Ectodermal cell (in vitro differentiated cells): ENCODE data around the gene MAGI2.

Experiments
- H3K27ac ChIP-seq: 2 replicates; pipeline ENCODE4 v1.7.0; 2013; ENCODE audit warnings: mild to moderate bottlenecking, low read depth, low read length; ENCODE audit not compliant: insufficient read depth, poor library complexity, severe bottlenecking
- H3K27me3 ChIP-seq: 2 replicates; pipeline ENCODE4 v1.7.0; 2013; ENCODE audit warnings: mild to moderate bottlenecking, low read length; ENCODE audit not compliant: insufficient read depth, control insufficient read depth, poor library complexity, severe bottlenecking
- H3K36me3 ChIP-seq: one replicate; pipeline ENCODE4 v1.7.0; 2013; ENCODE audit warnings: low read length; ENCODE audit not compliant: control insufficient read depth, insufficient read depth
- H3K4me1 ChIP-seq: one replicate; pipeline ENCODE4 v1.7.0; 2013; ENCODE audit warnings: low read length; ENCODE audit not compliant: control insufficient read depth, insufficient read depth
- H3K4me3 ChIP-seq: 2 replicates; pipeline ENCODE4 v1.7.0; 2013; ENCODE audit warnings: low read depth, low read length, control low read depth; ENCODE audit not compliant: insufficient read depth
- H3K9me3 ChIP-seq: 2 replicates; pipeline ENCODE4 v1.7.0; 2013; ENCODE audit warnings: mild to moderate bottlenecking, low read length, moderate library complexity; ENCODE audit not compliant: control insufficient read depth
- WGBS, 2 experiments: methylation state at CpG; one replicate each; pipeline ENCODE4 v1.1.7; 2013; ENCODE audit warnings: missing lambda C conversion rate in 2 of 2; 5-methylcytosine and 5-hydroxymethylcytosine counted together

The MAGI2 gene

GRCh38 chr7:78967046-78967445, 486.4 kb downstream of the MAGI2 start:
- Histone ChIP-seq H3K4me3 (no peak overlapping the region), H3K4me1 (no peaks in the 10 kb centered on the region), H3K9me3 (no peaks in the 10 kb centered on the region), H3K27ac (no peak overlapping the region), H3K27me3 (no peaks in the 10 kb centered on the region), H3K36me3 (no peaks in the 10 kb centered on the region)
- 85 to 92% methylated on average over 2 of the region's 2 CpGs for WGBS, 2 experiments

- H3K4me1 ChIP-seq: no peaks in the 10 kb centered on the region
- no peaks in the 10 kb centered on the region for H3K36me3 ChIP-seq
- no peaks in the 10 kb centered on the region for H3K9me3 ChIP-seq
- H3K27ac ChIP-seq: no peak overlapping the region
- H3K4me3 ChIP-seq: no peak overlapping the region
- H3K27me3 ChIP-seq: no peaks in the 10 kb centered on the region
- WGBS, 2 experiments: 92 to 95% methylated on average over 5 of the region's 5 CpGs
Observed at GRCh38 chr7:78959477-78959876, 494.0 kb downstream of the MAGI2 start.

GRCh38 chr7:78955329-78955728, 498.1 kb downstream of the MAGI2 start:
- WGBS, 2 experiments: 100% methylated on average over 1 of the region's 1 CpG; no CpG with 5 or more reads in 1 of the 2 experiments
- Histone ChIP-seq H3K27ac (no peak overlapping the region), H3K36me3 (no peaks in the 10 kb centered on the region)

GRCh38 chr7:78953726-78954363, 499.6 kb downstream of the MAGI2 start:
- no peak overlapping the region for H3K27ac ChIP-seq
- H3K4me3 ChIP-seq: no peak overlapping the region
- H3K9me3 ChIP-seq: no peaks in the 10 kb centered on the region
- WGBS, 2 experiments: 91 to 100% methylated on average over 3 to 5 of the region's 5 CpGs
- no peaks in the 10 kb centered on the region for H3K4me1 ChIP-seq
- H3K27me3 ChIP-seq: no peaks in the 10 kb centered on the region
- H3K36me3 ChIP-seq: no peaks in the 10 kb centered on the region

More at GRCh38 chr7:78955329-78955728, 498.1 kb downstream of the MAGI2 start:
- H3K9me3 ChIP-seq: no peaks in the 10 kb centered on the region
- H3K4me1 ChIP-seq: no peaks in the 10 kb centered on the region
- no peaks in the 10 kb centered on the region for H3K27me3 ChIP-seq
- H3K4me3 ChIP-seq: no peak overlapping the region

- 82 to 92% methylated on average over 1 of the region's 1 CpG for WGBS, 2 experiments
- H3K4me3 ChIP-seq: no peak overlapping the region
- no peaks in the 10 kb centered on the region for H3K9me3 ChIP-seq
- no peaks in the 10 kb centered on the region for H3K27me3 ChIP-seq
- H3K27ac ChIP-seq: no peak overlapping the region
- H3K4me1 ChIP-seq: no peaks in the 10 kb centered on the region
- H3K36me3 ChIP-seq: no peaks in the 10 kb centered on the region
Observed at GRCh38 chr7:78953090-78953489, 500.4 kb downstream of the MAGI2 start.

- 91 to 96% methylated on average over 4 of the region's 4 CpGs for WGBS, 2 experiments
Observed at GRCh38 chr7:78939669-78940068, 513.8 kb downstream of the MAGI2 start.

GRCh38 chr7:78924581-78924980, 528.9 kb downstream of the MAGI2 start:
- H3K9me3 ChIP-seq: no peaks in the 10 kb centered on the region
- no peaks in the 10 kb centered on the region for H3K27me3 ChIP-seq
- no peak overlapping the region for H3K4me3 ChIP-seq
- no peaks in the 10 kb centered on the region for H3K4me1 ChIP-seq
- no peaks in the 10 kb centered on the region for H3K36me3 ChIP-seq
- H3K27ac ChIP-seq: no peak overlapping the region
- WGBS, 2 experiments: 30 to 63% methylated on average over 1 to 2 of the region's 2 CpGs

More at GRCh38 chr7:78939669-78940068, 513.8 kb downstream of the MAGI2 start:
- Histone ChIP-seq H3K4me3 (no peak overlapping the region), H3K27ac (no peak overlapping the region), H3K27me3 (no peaks in the 10 kb centered on the region), H3K4me1 (no peaks in the 10 kb centered on the region), H3K9me3 (no peaks in the 10 kb centered on the region), H3K36me3 (no peaks in the 10 kb centered on the region)

- Histone ChIP-seq H3K36me3 (no peaks in the 10 kb centered on the region), H3K27me3 (no peaks in the 10 kb centered on the region), H3K27ac (no peak overlapping the region), H3K4me3 (no peak overlapping the region), H3K9me3 (no peaks in the 10 kb centered on the region), H3K4me1 (no peaks in the 10 kb centered on the region)
Observed at GRCh38 chr7:78912781-78913180, 540.7 kb downstream of the MAGI2 start.

GRCh38 chr7:78906735-78907134, 546.7 kb downstream of the MAGI2 start:
- Histone ChIP-seq H3K36me3 (no peaks in the 10 kb centered on the region), H3K27me3 (no peaks in the 10 kb centered on the region), H3K27ac (no peak overlapping the region), H3K4me1 (no peaks in the 10 kb centered on the region), H3K4me3 (no peak overlapping the region), H3K9me3 (no peaks in the 10 kb centered on the region)
- WGBS, 2 experiments: 96 to 100% methylated on average over 1 of the region's 1 CpG

- H3K27me3 ChIP-seq: no peaks in the 10 kb centered on the region
- H3K4me3 ChIP-seq: no peak overlapping the region
- H3K36me3 ChIP-seq: no peaks in the 10 kb centered on the region
- no peak overlapping the region for H3K27ac ChIP-seq
- no peaks in the 10 kb centered on the region for H3K4me1 ChIP-seq
- H3K9me3 ChIP-seq: no peaks in the 10 kb centered on the region
Observed at GRCh38 chr7:78905436-78905835, 548.0 kb downstream of the MAGI2 start.

GRCh38 chr7:78904983-78905382, 548.5 kb downstream of the MAGI2 start:
- 91 to 94% methylated on average over 2 of the region's 2 CpGs for WGBS, 2 experiments
- H3K4me3 ChIP-seq: no peak overlapping the region
- H3K27me3 ChIP-seq: no peaks in the 10 kb centered on the region
- H3K36me3 ChIP-seq: no peaks in the 10 kb centered on the region
- no peaks in the 10 kb centered on the region for H3K9me3 ChIP-seq
- no peaks in the 10 kb centered on the region for H3K4me1 ChIP-seq
- H3K27ac ChIP-seq: no peak overlapping the region
